ENCODE data around the gene CRACR2A. TPM values are rescaled to one million over a fixed set of nuclear protein-coding genes. Genes with fewer than 3 reads are reported as not detected.

Gene CRACR2A
- polyA plus RNA-seq, 6 donors from 2014 or later = 6.5 to 20.8 (median 7.8) TPM; not detected in 1

DNA sequence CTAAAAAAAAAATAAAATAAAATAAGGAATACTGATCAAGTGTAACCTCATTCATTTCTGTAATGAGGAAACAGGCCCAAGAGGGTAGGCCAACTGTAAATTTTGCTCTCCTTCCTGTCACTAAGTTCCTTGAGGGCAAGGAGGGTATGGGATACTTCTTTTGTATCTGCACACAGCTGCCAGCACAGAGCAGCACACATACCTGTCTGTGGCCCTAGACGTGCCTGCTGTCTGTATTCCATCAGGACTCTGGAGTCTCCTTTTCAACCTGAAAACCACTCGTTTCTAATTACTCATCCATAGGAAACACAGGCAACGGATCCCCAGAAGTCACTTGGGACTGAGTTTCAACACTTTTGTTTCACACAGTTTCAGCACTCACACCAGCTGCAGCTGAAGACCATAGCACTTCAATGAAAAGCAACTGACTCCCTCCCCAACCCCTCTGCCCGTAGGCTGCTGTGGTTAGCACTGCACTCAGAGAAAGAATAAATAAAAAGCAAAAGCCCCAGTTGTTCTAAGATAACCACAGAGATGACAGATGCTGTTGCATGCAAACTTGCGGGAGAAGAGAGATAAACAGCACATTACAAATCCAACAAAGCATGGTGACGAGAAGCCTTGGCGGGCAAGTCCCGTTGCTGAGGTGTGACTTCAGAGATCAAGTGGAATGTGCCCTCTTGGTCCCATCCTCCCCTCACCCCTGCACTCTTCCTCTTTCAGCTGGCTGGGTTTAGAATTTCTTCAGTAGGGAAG, 24.9 kb downstream of the CRACR2A start:
- peak overlapping the region in 3 of 6 donors; percentile 5 to 89 (median 58) for H3K27ac Mint-ChIP-seq
- DNase-seq (no peak), ATAC-seq (ENCODE audit: low read depth in 2 of 2) (peak; percentile 25 to 47)
- peaks cover 9 to 20% (median 10%) of the 10 kb centered on the region in 3 donors for H3K4me1 Mint-ChIP-seq
- peaks cover 26 to 41% of the 10 kb centered on the region in 2 donors for H3K36me3 Mint-ChIP-seq
- H3K27me3 Mint-ChIP-seq = no peaks in the 10 kb centered on the region
- peaks cover 0 to 5% (median 0%) of the 10 kb centered on the region in 7 donors for H3K9me3 Mint-ChIP-seq
- no peak overlapping the region for H3K4me3 Mint-ChIP-seq

DNA sequence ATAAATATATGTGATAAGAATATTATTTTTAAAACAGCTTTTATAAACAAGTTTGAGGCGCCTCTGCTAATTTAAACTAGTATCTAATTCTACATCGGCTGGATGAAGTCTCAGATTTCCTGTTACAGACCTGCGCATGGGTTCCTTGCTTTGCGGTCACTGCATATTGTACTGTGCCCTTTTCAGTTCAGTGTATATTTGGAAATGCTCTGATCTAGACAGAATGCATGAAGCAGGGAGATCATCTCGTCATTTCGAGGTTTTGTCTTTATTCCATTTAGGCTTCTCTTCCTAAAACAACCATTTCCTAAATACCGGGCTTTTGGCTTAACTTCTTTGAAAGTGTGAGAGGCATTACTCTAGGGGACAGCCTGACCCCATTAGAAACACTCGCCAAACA, 25.6 kb downstream of the CRACR2A start:
- no peak for DNase-seq
- Mint-ChIP-seq H3K9me3 (peaks cover 0 to 9% (median 2%) of the 10 kb centered on the region in 7 donors), H3K4me3 (no peak overlapping the region), H3K27ac (no peak overlapping the region), H3K27me3 (no peaks in the 10 kb centered on the region), H3K4me1 (peaks cover 9 to 20% (median 10%) of the 10 kb centered on the region in 3 donors), H3K36me3 (peaks cover 26 to 41% of the 10 kb centered on the region in 2 donors)
- no peak for ATAC-seq (ENCODE audit: low read depth in 2 of 2)

DNA sequence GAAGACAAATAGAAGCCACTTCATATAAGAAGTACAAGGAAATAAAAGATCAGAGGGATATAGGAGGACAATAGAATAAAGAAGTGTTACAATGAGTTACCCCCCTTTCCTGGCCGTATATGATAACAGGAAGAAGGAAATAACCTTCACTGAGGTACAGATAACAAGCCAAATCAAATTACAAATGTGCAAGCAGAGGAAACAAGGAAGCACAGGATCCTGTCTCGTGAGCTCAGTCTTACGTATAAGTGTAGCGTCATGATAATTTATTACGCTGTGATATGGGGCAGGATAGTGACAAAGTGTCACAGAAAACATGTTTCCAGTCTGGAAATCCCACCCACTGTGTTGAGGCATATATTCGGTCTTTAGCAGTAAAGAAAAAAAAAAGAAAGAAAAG, 26.5 kb downstream of the CRACR2A start:
- Mint-ChIP-seq H3K27ac (no peak overlapping the region), H3K4me3 (no peak overlapping the region), H3K4me1 (peaks cover 9 to 20% (median 10%) of the 10 kb centered on the region in 3 donors), H3K27me3 (no peaks in the 10 kb centered on the region), H3K9me3 (peaks cover 0 to 9% (median 2%) of the 10 kb centered on the region in 7 donors), H3K36me3 (peaks cover 26 to 41% of the 10 kb centered on the region in 2 donors)
- DNase-seq (no peak), ATAC-seq (ENCODE audit: low read depth in 2 of 2) (no peak)

DNA sequence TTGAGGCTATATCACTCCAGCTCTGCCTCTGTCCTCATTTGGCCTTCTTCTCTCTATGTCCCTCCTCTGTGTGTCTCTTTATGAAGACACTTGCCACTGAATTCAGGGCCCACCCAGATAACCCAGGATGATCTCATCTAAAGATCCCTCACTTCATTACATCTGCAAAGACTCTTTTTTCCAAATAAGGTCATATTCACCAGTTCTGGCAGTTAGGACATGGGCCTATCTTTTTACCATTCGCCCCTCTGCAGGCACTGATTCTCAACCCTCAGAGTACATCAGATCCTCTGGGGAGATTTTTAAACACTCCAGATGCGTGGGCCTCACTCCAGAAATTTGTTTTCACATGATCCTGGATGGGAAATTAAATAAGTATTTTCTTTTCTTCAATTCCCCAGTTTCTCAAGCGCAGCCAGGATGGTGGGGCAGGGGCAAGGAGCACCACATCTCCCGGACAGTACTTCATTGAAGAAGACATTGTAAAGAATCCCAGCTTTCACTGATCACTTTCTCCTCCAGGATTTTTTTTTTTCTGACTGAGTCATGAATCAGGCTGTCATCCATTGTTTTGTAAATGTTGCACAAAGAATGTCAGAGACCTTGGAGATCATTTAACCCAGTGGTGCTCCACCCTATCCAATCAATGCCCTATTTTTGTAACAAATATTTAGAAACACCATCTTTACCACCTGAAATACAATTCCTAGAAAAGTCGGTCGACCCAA, 27.4 kb downstream of the CRACR2A start:
- Mint-ChIP-seq H3K27ac (peak overlapping the region in 1 of 6 donors; percentile 36), H3K4me1 (peaks cover 9 to 21% (median 10%) of the 10 kb centered on the region in 3 donors), H3K36me3 (peaks cover 24 to 42% of the 10 kb centered on the region in 2 donors), H3K9me3 (peaks cover 0 to 9% (median 3%) of the 10 kb centered on the region in 7 donors), H3K4me3 (no peak overlapping the region), H3K27me3 (no peaks in the 10 kb centered on the region)
- ATAC-seq (ENCODE audit: low read depth in 2 of 2) (no peak), DNase-seq (no peak)

DNA sequence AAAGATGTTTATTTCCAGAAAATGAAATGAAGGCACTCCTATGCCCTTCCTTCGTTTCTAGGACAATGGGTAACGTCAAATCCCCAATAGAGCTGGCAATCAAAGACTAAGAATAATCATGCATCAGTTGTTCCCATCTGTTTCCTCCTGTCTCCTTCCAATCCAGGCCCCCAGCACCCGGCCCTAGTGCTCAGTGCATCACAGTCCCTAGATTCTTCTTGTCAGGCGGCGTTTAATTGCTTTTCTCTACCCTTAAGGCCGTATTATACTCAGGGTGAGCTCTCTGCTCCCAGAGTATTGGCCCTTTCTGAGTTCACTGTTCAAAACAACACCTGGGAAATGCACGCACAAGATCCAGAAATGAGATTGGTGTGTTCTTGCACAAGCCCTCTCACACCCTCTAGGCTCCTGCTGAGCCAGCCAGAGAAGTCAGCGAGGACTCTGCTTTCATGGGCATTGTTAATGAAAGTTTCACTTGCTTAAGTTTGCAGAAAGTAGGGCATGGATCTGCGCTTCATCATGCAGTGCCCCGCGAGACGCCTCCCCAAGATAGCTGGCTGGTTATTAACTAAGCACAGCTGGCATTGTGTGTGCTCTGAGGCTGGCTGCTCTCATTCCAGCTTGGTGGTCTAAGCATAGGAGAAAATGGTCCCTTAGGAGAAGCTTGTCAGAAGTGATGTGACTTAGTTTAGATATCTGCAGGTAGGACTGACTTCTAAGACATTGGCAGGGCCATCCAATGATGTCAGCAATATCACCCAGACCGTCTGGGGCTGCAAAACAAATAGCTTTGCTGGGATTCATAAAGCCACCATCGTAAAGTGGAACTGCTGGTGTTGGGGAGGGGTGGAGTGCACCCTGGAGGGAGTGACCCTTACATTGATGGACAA, 28.7 kb downstream of the CRACR2A start:
- DNase-seq (no peak), ATAC-seq (ENCODE audit: low read depth in 2 of 2) (no peak)
- Mint-ChIP-seq H3K4me3 (no peak overlapping the region), H3K27ac (peak overlapping the region in 1 of 6 donors; percentile 76), H3K9me3 (peaks cover 0 to 9% (median 3%) of the 10 kb centered on the region in 7 donors), H3K36me3 (peaks cover 20 to 35% of the 10 kb centered on the region in 2 donors), H3K4me1 (peaks cover 11 to 23% (median 16%) of the 10 kb centered on the region in 3 donors), H3K27me3 (no peaks in the 10 kb centered on the region)

DNA sequence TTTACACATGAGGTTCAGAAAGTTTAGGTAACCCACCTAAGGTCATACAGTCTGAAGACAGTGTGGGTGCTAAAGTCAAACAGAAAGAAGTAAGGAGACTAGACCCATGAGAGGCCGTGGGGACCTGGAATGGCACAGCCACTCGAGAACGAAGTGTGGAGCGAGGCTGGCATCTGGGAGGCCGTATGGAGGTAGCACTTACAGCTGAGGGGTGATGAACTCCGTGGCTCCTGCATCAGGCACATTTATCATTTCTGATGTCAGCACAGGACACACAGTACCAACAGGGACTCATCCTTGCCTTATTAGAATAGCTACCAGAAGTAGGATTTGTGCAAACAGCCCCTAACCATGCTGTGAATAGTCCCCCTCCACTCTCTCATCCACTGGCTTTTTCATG, 30.5 kb downstream of the CRACR2A start:
- Mint-ChIP-seq H3K27me3 (no peaks in the 10 kb centered on the region), H3K27ac (no peak overlapping the region), H3K36me3 (peaks cover 18 to 29% of the 10 kb centered on the region in 2 donors), H3K4me3 (no peak overlapping the region), H3K9me3 (peaks cover 0 to 9% (median 3%) of the 10 kb centered on the region in 7 donors), H3K4me1 (peaks cover 16 to 25% (median 21%) of the 10 kb centered on the region in 3 donors)
- no peak for DNase-seq
- ATAC-seq (ENCODE audit: low read depth in 2 of 2) = no peak

DNA sequence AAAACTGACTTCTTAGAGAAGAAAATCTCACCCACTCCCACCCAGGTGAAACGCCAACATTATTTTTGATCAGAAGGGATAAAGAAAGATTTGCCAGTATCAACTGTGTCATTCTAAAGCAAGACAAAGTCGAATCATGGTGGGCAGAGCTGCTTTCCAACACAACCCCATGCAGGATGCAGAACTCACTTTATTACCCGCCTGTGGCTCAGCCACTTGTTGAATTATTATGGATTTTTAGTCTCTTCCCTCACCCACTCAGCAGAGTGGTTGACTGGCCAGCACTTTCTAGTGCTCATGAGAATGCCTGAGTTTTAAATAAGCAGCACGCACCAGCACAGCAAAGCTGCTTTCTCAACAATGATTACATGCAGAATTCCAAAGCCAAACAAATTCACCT, 32.1 kb downstream of the CRACR2A start:
- Mint-ChIP-seq H3K4me1 (peaks cover 16 to 27% (median 16%) of the 10 kb centered on the region in 3 donors), H3K4me3 (no peak overlapping the region), H3K36me3 (peaks cover 17 to 20% of the 10 kb centered on the region in 2 donors), H3K27me3 (no peaks in the 10 kb centered on the region), H3K9me3 (peaks cover 0 to 9% (median 3%) of the 10 kb centered on the region in 7 donors), H3K27ac (peak overlapping the region in 1 of 6 donors; percentile 59)
- ATAC-seq (ENCODE audit: low read depth in 2 of 2) (no peak), DNase-seq (no peak)

DNA sequence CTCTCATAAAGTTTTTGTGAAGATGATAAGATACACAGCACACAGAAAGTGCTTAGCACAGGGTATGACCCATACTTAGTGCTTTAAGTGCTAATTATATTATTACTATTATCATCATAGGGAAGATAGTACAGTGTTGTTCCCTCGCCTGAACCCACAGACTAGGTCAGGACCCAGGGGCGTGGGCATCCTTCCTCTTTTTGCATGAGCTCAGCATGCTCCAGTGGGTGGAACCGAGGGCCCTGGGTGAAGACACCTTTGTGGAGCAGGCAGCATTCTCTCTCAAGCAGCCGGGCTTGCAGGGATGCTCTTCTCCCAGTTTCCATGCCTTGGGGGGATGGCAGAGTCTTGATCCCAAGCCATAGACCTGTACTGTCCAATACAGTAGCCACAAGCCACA, 34.8 kb downstream of the CRACR2A start:
- peak overlapping the region in 3 of 8 donors; percentile 26 to 80 (median 71) for H3K4me3 Mint-ChIP-seq
- H3K27me3 Mint-ChIP-seq = no peaks in the 10 kb centered on the region
- peak overlapping the region in 5 of 6 donors; percentile 9 to 57 (median 15) for H3K27ac Mint-ChIP-seq
- peaks cover 0 to 7% (median 0%) of the 10 kb centered on the region in 7 donors for H3K9me3 Mint-ChIP-seq
- DNase-seq (peak; percentile 34), ATAC-seq (ENCODE audit: low read depth in 2 of 2) (peak; percentile 100)
- H3K4me1 Mint-ChIP-seq = peaks cover 18 to 27% (median 23%) of the 10 kb centered on the region in 3 donors
- H3K36me3 Mint-ChIP-seq = peaks cover 4 to 10% of the 10 kb centered on the region in 2 donors

DNA sequence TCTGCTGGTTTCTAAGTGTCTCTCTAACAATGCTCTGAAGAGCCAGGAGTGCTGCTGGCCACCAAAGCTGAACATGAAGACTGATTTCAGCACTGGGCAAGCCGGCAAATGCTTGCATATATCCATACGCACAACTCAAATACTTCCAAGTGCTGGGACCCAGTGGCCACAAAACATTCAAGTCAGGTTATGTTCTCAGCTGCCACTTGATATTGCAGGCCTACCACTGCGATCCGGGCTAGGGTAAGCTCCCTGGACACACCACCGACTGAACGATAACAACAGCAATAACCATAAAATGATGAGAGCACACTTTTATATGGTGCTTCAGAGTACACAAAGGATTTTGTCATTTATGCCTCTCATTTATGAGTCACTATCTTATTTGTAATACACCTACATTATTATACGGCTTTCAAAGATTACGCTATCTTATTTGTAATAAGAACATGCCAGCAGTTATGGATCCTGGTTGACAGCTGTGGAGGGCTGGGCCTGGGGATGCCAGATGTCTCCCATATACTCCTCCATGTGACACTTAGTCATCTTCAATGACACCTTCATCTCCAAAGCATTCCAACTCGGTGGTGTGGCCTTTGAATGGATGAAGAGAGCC, 35.5 kb downstream of the CRACR2A start:
- Mint-ChIP-seq H3K9me3 (peaks cover 0 to 3% (median 0%) of the 10 kb centered on the region in 7 donors), H3K4me3 (no peak overlapping the region), H3K4me1 (peaks cover 18 to 28% (median 23%) of the 10 kb centered on the region in 3 donors), H3K27me3 (no peaks in the 10 kb centered on the region), H3K27ac (peak overlapping the region in 2 of 6 donors; percentile 28 to 57), H3K36me3 (peaks cover 6 to 10% of the 10 kb centered on the region in 2 donors)
- ATAC-seq (ENCODE audit: low read depth in 2 of 2) (no peak), DNase-seq (no peak)

DNA sequence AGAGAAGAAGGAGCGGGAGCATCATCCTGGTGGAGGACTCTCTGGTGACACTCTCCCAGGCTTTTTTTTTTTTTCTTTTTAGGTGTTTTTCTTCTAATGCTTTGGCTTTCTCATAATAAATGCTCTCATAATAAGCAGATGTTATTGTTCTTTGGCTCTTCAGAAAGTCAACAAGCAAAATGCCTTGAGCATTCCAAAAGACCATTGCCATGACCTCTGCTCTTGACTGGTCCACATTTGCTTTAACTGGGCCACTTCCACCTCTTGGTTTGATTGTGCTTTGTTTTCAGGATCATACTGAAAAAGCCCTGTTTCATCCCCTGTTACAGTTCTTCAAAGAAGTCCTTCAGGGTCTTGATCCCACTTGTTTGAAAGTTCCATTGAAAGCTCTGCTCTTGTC, 36.9 kb downstream of the CRACR2A start:
- no peaks in the 10 kb centered on the region for H3K9me3 Mint-ChIP-seq
- no peak overlapping the region for H3K27ac Mint-ChIP-seq
- ATAC-seq (ENCODE audit: low read depth in 2 of 2) (no peak), DNase-seq (no peak)
- H3K27me3 Mint-ChIP-seq = no peaks in the 10 kb centered on the region
- peaks cover 18 to 30% (median 29%) of the 10 kb centered on the region in 3 donors for H3K4me1 Mint-ChIP-seq
- no peak overlapping the region for H3K4me3 Mint-ChIP-seq
- peaks cover 0 to 17% of the 10 kb centered on the region in 2 donors for H3K36me3 Mint-ChIP-seq

DNA sequence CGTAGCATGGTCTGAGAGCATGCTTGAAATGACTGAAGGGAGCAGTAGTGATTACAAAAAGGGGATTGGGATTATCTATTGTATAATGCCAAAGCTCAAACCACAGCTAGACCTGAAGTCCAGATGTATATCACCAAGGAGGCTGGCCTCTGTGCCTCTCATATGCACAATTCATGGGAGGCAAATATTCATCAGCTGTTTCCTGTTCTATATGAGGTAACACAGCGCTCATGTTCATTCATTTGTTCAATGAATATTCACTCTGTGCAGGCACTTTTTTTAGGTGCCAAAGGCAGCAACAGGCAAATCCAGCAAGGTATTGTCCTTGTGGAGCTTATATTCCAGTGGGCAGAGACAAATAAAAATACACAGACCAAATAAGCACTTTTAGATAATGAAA, 39.0 kb downstream of the CRACR2A start:
- H3K4me1 Mint-ChIP-seq = peaks cover 14 to 31% (median 21%) of the 10 kb centered on the region in 3 donors
- H3K27me3 Mint-ChIP-seq = no peaks in the 10 kb centered on the region
- H3K9me3 Mint-ChIP-seq = no peaks in the 10 kb centered on the region

DNA sequence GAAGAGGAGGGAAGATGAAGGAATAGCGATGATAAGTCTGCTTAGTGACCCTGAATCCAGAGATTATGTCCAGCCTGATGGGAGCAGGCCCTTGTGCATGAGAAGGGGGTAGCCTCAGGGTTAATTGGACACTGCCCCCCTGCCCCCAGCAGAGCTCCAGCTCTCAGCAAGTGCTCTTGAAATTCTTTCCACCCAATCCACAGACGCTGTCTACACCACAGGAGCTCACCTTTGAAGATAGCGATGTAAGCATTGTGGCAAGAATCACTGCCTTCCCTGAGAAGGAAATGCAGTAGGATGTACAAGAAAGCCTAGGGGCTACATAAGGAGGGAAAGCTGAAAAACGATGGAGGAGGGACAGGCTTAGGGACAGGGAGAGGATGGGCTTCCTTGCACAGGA, 39.4 kb downstream of the CRACR2A start:
- Mint-ChIP-seq H3K27me3 (no peaks in the 10 kb centered on the region), H3K27ac (no peak overlapping the region), H3K4me1 (peaks cover 12 to 27% (median 16%) of the 10 kb centered on the region in 3 donors), H3K4me3 (no peak overlapping the region), H3K36me3 (peaks cover 7 to 19% of the 10 kb centered on the region in 2 donors), H3K9me3 (no peaks in the 10 kb centered on the region)
- ATAC-seq (ENCODE audit: low read depth in 2 of 2) (no peak), DNase-seq (no peak)

More for the DNA sequence above, 39.0 kb downstream of the CRACR2A start:
- Mint-ChIP-seq H3K4me3 (no peak overlapping the region), H3K36me3 (peaks cover 2 to 22% of the 10 kb centered on the region in 2 donors), H3K27ac (no peak overlapping the region)
- DNase-seq = no peak
- no peak for ATAC-seq (ENCODE audit: low read depth in 2 of 2)
